MM.1S (cell line): ENCODE measurements around the gene UBAC2.

ENCODE experiments used
- DNase-seq: peaks from one replicate; pipeline ENCODE4 v3.0.0-alpha.2; 2015
- H2AFZ ChIP-seq: fragments of 300-600 bp; sonication (generic); 2 replicates; pipeline ENCODE4 v1.6.0; 2016; ENCODE audit warnings: antibody characterized with exemption, low read length
- H3F3A ChIP-seq: fragments of 300-600 bp; sonication (generic); 2 replicates; pipeline ENCODE4 v1.6.1; 2016; ENCODE audit warnings: mild to moderate bottlenecking, antibody characterized with exemption, low read length, moderate library complexity, mixed read lengths; ENCODE audit not compliant: insufficient read depth
- H3K27ac ChIP-seq: fragments of 300-600 bp; sonication (generic); 2 replicates; pipeline ENCODE4 v1.5.1; 2016; ENCODE audit warnings: mild to moderate bottlenecking, low read length
- H3K27me3 ChIP-seq: fragments of 300-600 bp; sonication (generic); replicated peaks from 2 replicates; pipeline ENCODE4 v1.6.0; 2016; ENCODE audit warnings: low read length; ENCODE audit not compliant: insufficient read depth
- H3K36me3 ChIP-seq: fragments of 300-600 bp; sonication (generic); replicated peaks from 2 replicates; pipeline ENCODE4 v1.6.1; 2016; ENCODE audit warnings: mild to moderate bottlenecking, low read length, mixed read lengths; ENCODE audit not compliant: insufficient read depth
- H3K4me1 ChIP-seq: fragments of 300-600 bp; sonication (generic); 2 replicates; pipeline ENCODE4 v1.6.1; 2016; ENCODE audit warnings: low read length, mixed read lengths
- H3K4me2 ChIP-seq: fragments of 300-600 bp; sonication (generic); 2 replicates; pipeline ENCODE4 v1.6.0; 2016; ENCODE audit warnings: low read depth, low read length
- H3K4me3 ChIP-seq: fragments of 300-600 bp; sonication (generic); 2 replicates; pipeline ENCODE4 v1.5.1; 2016; ENCODE audit warnings: low read length, mixed read lengths
- H3K79me2 ChIP-seq: fragments of 300-600 bp; sonication (generic); 2 replicates; pipeline ENCODE4 v1.6.1; 2016; ENCODE audit warnings: mixed run types, low read length, mixed read lengths
- H3K9ac ChIP-seq: fragments of 300-600 bp; sonication (generic); 2 replicates; pipeline ENCODE4 v1.6.1; 2016; ENCODE audit warnings: low read length, mixed read lengths
- H3K9me2 ChIP-seq: fragments of 300-600 bp; sonication (generic); replicated peaks from 2 replicates; pipeline ENCODE4 v1.6.1; 2016; ENCODE audit warnings: mild to moderate bottlenecking, low read length, mixed read lengths; ENCODE audit not compliant: insufficient read depth
- H3K9me3 ChIP-seq: fragments of 300-600 bp; sonication (generic); replicated peaks from 2 replicates; pipeline ENCODE4 v1.6.1; 2016; ENCODE audit warnings: mild to moderate bottlenecking, low read length, mixed read lengths; ENCODE audit not compliant: insufficient read depth
- H4K20me1 ChIP-seq: fragments of 300-600 bp; sonication (generic); 2 replicates; pipeline ENCODE4 v1.6.1; 2016; ENCODE audit warnings: mild to moderate bottlenecking, low read length, moderate library complexity, mixed read lengths; ENCODE audit not compliant: insufficient read depth
- CTCF ChIP-seq: fragments of 300-600 bp; sonication (generic); IDR thresholded peaks from 2 replicates; pipeline ENCODE4 v1.5.1; 2016; ENCODE audit warnings: antibody characterized with exemption, low read length, mixed read lengths
- EZH2 ChIP-seq: fragments of 300-600 bp; sonication (generic); optimal IDR thresholded peaks from 2 replicates; pipeline ENCODE3; 2017; ENCODE audit warnings: low read depth, mild to moderate bottlenecking, antibody characterized with exemption, low read length, mixed read lengths
- EZH2phosphoT487 ChIP-seq: fragments of 300-600 bp; sonication (generic); IDR thresholded peaks from 2 replicates; pipeline ENCODE4 v1.6.1; 2018; ENCODE audit warnings: antibody characterized with exemption, low read length

Gene UBAC2

GRCh38 chr13:99275093-99275469 is 74.4 kb downstream of the UBAC2 start:
- no peaks in the 10 kb centered on the region for H3K9me2 ChIP-seq
- H3K27me3 ChIP-seq, result no peaks in the 10 kb centered on the region
- no peaks in the 10 kb centered on the region for H3K9me3 ChIP-seq
- no peak overlapping the region for H3K4me2 ChIP-seq
- no peak for TF ChIP-seq EZH2
- no peak for TF ChIP-seq CTCF
- no peak for TF ChIP-seq EZH2phosphoT487
- H3K36me3 ChIP-seq, result no peaks in the 10 kb centered on the region
- no peaks in the 10 kb centered on the region for H3K79me2 ChIP-seq
- no peaks in the 10 kb centered on the region for H3F3A ChIP-seq
- DNase-seq, result peak; percentile 21
- no peaks in the 10 kb centered on the region for H4K20me1 ChIP-seq
- no peak overlapping the region for H3K27ac ChIP-seq
- no peak overlapping the region for H2AFZ ChIP-seq
- H3K4me3 ChIP-seq, result no peak overlapping the region
- H3K9ac ChIP-seq, result no peak overlapping the region
- no peaks in the 10 kb centered on the region for H3K4me1 ChIP-seq

- Histone ChIP-seq H3K36me3 (no peaks in the 10 kb centered on the region), H3F3A (no peaks in the 10 kb centered on the region), H4K20me1 (no peaks in the 10 kb centered on the region), H3K27me3 (no peaks in the 10 kb centered on the region), H3K9me3 (no peaks in the 10 kb centered on the region), H3K9ac (no peak overlapping the region), H3K4me1 (peaks cover 6% of the 10 kb centered on the region), H3K9me2 (no peaks in the 10 kb centered on the region), H3K4me3 (no peak overlapping the region), H2AFZ (no peak overlapping the region), H3K27ac (no peak overlapping the region), H3K4me2 (no peak overlapping the region), H3K79me2 (no peaks in the 10 kb centered on the region)
- TF ChIP-seq EZH2phosphoT487, result no peak
- no peak for TF ChIP-seq EZH2
- no peak for TF ChIP-seq CTCF
- no peak for DNase-seq
Observed at GRCh38 chr13:99276706-99277105, 76.1 kb downstream of the UBAC2 start.

- Histone ChIP-seq H2AFZ (no peak overlapping the region), H3K4me2 (no peak overlapping the region), H3K9me3 (no peaks in the 10 kb centered on the region), H3F3A (no peaks in the 10 kb centered on the region), H3K36me3 (no peaks in the 10 kb centered on the region), H3K9me2 (no peaks in the 10 kb centered on the region), H3K4me1 (peaks cover 10% of the 10 kb centered on the region), H3K79me2 (no peaks in the 10 kb centered on the region), H3K27ac (no peak overlapping the region), H3K27me3 (no peaks in the 10 kb centered on the region), H3K9ac (no peak overlapping the region), H4K20me1 (no peaks in the 10 kb centered on the region), H3K4me3 (no peak overlapping the region)
- TF ChIP-seq EZH2 (no peak), EZH2phosphoT487 (no peak), CTCF (no peak)
- no peak for DNase-seq
Observed at GRCh38 chr13:99277629-99278028, 77.0 kb downstream of the UBAC2 start.

- H3K9me2 ChIP-seq, result no peaks in the 10 kb centered on the region
- TF ChIP-seq EZH2phosphoT487 (no peak), EZH2 (no peak), CTCF (no peak)
- no peaks in the 10 kb centered on the region for H3K27me3 ChIP-seq
- peaks cover 10% of the 10 kb centered on the region for H3K4me1 ChIP-seq
- H3K4me2 ChIP-seq, result no peak overlapping the region
- no peak overlapping the region for H3K4me3 ChIP-seq
- no peaks in the 10 kb centered on the region for H4K20me1 ChIP-seq
- H3K79me2 ChIP-seq, result no peaks in the 10 kb centered on the region
- DNase-seq, result no peak
- H3K27ac ChIP-seq, result no peak overlapping the region
- no peak overlapping the region for H2AFZ ChIP-seq
- no peaks in the 10 kb centered on the region for H3K36me3 ChIP-seq
- no peaks in the 10 kb centered on the region for H3K9me3 ChIP-seq
- H3F3A ChIP-seq, result no peaks in the 10 kb centered on the region
- H3K9ac ChIP-seq, result no peak overlapping the region
Observed at GRCh38 chr13:99278200-99278599, 77.5 kb downstream of the UBAC2 start.
